GM12875 (cell line): ENCODE results near the gene CD82.
"Not testable (repeated sequence)": the region's sequence is repeated elsewhere in the genome, so short reads cannot be mapped to it uniquely, and the experiment has no call there.

ENCODE experiments used
- H3K4me3 ChIP-seq: one replicate; pipeline ENCODE4 v1.5.1; 2011; ENCODE audit warnings: low read depth, low read length, control low read depth
- CTCF ChIP-seq: IDR thresholded peaks from 2 replicates; pipeline ENCODE4 v1.5.1; 2011; ENCODE audit warnings: low read depth, mild to moderate bottlenecking, control low read depth, inconsistent platforms, low read length, moderate library complexity, borderline replicate concordance; ENCODE audit not compliant: insufficient read depth

Gene CD82

GRCh38 chr11:44659641-44660040 lies 94.2 kb downstream of the CD82 start:
- H3K4me3 ChIP-seq, result no peak overlapping the region
- no peak for TF ChIP-seq CTCF

- H3K4me3 ChIP-seq, result not testable (repeated sequence)
Observed at GRCh38 chr11:44660535-44660934, 95.1 kb downstream of the CD82 start.

- no peak overlapping the region for H3K4me3 ChIP-seq
- no peak for TF ChIP-seq CTCF
Observed at GRCh38 chr11:44661311-44661717, 95.9 kb downstream of the CD82 start.
